ENCODE results near the gene NCK2. TPM values are rescaled to one million over a fixed set of nuclear protein-coding genes. Genes with fewer than 3 reads are reported as not detected.

The NCK2 gene
- total RNA-seq, 1 donor from 2014 or later = 31.0 TPM

DNA sequence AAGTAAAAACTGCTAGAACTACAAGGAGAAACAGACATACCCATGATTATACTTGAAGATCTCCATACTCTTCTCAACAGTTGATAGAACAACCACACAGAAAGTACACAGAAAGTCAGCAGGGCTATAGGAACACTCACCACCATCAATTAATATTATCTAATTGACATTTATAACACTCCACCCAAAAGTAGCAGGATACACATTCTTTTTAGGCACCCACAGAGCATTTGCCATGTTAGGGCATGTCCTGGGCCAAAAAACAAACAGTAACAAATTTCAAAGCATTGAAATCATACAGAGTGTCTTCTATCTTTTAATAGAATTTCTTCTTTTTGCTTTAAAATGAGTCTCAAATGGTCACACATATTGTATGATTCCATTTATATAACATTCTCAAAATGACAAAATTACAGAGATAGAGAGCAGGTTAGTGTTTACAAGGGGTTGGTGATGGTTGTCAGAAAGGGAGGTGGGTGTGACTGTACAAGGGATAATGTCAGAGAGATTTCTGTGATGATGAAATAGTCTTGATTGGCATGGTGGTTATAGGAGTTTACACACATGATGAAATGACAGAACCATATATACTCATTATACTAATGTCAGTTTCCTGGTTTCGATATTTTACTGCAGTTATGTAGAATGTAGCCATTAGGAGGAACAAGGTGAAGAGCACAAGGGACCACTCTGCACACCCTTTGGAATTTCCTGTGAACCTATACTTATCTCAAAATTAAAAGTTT is 82.8 kb downstream of the NCK2 start:
- intact Hi-C loops (cut with DNase I) = no loop called here
- no peak for ATAC-seq

DNA sequence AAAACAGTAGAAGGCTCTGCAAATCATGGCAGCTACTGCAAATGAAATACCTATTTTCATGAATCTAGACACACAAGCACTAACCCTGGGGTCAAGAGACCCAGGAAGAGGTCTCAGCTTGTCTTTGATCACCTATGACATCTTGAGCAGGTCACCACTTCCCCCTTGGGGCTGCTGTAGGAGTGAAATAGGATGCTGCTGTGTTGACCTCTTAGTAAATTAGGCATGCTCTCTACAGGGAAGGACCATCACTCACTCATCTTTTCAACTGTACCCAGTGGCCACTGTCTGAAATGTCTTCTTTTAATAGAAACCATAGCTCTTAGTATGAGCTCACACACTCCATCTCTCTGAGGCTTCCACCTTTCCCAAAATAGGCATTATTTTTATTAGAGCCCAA is 83.8 kb downstream of the NCK2 start:
- ATAC-seq = no peak
- no peak for DNase-seq (ENCODE audit: low spot score)
- intact Hi-C loops (cut with DNase I) = no loop called here

More for the DNA sequence above, 82.8 kb downstream of the NCK2 start:
- DNase-seq (ENCODE audit: low spot score) = no peak

DNA sequence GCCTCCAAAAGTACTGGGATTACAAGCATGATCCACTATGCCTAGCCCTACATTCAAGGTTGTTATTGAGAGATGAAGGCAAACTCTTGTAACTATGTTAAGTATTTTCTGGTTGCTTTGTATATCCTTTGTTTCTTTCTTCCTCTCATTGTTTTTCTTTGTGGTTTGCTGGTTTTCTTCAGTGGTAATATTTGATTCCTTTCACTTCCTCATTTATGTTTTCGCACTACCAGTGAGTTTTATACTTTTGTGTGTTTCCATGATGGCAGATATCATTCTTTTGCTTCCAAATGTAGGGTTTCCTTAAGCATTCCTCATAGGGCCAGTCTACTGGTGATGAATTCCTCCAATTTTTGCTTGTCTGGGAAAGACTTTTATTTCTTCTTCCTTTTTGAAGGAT is 90.2 kb downstream of the NCK2 start:
- intact Hi-C loops (cut with DNase I) = no loop called here
- DNase-seq (ENCODE audit: low spot score) = no peak
- ATAC-seq = no peak

DNA sequence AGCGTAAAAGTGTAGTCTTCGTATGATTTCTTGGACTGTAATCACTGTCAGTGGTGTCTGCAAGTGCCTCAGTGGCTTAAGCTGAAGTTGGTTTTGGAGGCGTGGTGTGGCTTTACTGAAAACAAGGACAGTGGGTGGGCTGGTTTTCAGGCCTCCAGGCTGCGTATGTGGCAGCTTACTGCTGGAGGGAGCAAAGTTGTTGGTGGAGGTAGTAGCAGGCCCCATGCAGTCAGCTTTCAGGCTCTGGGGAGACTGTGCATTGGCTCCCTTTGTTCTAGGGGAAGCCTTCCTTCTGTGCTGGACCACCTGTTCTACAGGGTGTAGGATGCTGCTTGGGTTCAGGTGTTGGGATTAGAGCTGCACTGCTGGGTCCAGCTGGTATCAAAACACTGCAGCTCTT is 91.6 kb downstream of the NCK2 start:
- ATAC-seq (no peak), DNase-seq (ENCODE audit: low spot score) (no peak)
- intact Hi-C loops (cut with DNase I) = no loop called here

DNA sequence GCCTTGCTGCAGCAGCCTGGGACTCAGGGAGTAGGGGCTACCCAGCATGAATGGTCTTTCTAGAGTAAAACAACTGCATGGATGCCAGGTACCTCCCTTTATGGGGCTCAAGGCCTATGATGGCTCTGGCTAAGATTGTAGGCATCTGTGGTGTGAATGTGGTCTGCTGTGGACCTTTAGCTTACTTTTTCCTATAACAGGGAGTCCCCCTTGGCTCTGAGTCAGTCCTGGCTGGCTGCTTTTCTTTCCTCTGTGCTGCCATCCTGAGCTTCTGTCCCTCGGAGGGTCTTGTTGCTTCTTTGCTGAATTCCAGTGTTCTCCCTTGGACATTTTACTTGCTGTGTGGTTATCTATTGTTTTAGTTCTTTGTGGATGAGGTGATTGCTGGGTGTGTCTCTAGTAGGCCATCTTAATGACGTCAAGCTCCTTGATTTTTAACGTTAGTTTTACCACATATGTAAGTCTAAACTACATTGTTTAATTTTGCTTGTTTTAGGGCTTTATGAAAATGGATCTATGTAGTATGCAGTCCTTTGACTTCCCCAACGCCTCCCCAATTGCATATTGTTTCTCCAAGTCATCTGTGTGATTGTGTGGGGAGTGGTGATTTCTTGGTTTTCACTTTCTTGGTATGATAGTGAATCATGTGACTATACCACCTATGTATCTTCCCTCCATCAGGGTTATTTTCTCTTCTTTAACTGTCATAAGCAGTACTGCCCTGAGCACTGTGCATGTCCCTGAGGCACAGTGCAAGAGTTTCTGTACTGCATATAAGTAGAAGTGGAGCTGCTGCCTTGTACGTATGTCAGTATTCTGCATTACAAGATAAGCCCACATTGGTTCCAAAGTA is 92.4 kb downstream of the NCK2 start:
- intact Hi-C loops (cut with DNase I) = no loop called here
- DNase-seq (ENCODE audit: low spot score) (no peak), ATAC-seq (no peak)

DNA sequence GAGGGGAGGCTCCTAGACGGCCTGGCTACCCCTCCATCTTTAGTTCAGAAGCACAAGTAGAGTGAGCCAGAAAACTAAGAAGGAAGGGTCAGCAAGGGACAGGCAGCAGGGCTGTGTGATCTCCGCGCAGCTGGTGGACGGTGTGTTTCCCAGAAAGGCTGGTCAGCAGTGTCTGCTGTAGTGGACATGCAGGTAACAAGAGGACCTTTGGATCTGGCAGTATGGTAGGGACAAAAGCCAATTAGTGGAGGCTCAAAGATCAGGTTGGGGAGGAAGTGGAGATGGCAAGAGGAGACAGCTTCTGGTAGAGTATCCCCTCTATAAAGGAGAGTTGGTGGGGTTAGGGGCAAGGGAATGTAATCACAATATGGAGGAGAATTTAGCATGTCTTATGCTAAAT is 95.1 kb downstream of the NCK2 start:
- intact Hi-C loops (cut with DNase I) = no loop called here
- ATAC-seq (no peak), DNase-seq (ENCODE audit: low spot score) (no peak)

DNA sequence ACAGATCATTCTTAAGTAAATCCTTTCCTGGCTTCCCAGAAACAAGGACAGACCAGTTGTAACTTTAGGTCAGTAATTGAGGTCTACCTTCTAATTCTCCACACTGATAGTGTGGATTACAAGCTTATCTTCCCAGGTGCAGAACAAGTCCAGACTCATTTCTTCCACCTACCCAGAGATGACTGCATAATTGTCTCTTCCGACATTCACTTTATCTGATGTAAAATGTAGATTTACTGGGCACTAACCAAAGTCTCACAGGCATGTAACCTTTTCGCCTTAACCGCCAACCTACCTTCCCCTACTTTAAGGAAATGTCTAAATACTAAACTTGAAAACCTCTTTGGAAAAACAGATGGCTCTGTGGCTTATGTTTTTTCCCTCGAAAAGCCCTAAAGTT is 96.2 kb downstream of the NCK2 start:
- DNase-seq (ENCODE audit: low spot score) = no peak
- intact Hi-C loops (cut with DNase I) = no loop called here
- no peak for ATAC-seq

DNA sequence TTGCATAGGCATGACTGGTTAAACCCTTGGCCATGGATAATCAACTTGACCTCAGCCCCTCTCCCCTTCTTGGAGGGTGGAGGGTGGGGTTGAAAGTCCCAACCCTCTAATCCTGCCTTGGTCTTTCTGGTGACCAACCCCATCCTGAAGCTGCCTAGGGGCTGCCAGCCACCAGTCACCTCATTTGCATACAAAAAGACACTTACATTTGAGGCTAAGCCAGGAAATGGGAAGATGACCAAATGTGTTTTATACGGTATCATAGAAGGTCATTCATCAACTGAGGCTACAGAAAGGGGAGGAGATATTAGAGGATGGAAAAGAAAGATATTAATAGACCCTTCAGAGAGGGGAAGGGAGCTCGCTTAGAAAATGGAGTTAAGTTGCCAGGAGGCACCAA is 96.8 kb downstream of the NCK2 start:
- intact Hi-C loops (cut with DNase I) = no loop called here
- ATAC-seq (no peak), DNase-seq (ENCODE audit: low spot score) (no peak)

DNA sequence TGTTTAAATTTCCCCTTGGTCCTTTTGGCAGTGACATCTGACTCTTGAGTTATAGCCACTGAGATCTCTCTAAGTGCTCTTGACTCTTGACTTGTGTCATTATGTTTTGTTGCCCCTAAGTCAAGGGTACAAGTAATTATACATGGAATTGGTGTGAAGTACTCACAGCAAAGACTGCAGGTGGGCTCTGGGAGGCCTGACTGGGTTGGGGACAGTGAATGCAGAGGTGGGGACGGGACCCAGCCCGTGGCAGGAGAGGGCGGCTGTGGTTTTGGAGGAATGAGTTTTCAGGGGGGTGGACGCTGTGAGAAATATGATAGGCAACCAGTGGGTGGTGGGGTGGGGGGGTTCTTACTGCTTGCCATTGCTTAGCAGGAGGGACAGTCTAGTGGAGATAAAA is 97.8 kb downstream of the NCK2 start:
- intact Hi-C loops (cut with DNase I) = no loop called here
- ATAC-seq (no peak), DNase-seq (ENCODE audit: low spot score) (no peak)

DNA sequence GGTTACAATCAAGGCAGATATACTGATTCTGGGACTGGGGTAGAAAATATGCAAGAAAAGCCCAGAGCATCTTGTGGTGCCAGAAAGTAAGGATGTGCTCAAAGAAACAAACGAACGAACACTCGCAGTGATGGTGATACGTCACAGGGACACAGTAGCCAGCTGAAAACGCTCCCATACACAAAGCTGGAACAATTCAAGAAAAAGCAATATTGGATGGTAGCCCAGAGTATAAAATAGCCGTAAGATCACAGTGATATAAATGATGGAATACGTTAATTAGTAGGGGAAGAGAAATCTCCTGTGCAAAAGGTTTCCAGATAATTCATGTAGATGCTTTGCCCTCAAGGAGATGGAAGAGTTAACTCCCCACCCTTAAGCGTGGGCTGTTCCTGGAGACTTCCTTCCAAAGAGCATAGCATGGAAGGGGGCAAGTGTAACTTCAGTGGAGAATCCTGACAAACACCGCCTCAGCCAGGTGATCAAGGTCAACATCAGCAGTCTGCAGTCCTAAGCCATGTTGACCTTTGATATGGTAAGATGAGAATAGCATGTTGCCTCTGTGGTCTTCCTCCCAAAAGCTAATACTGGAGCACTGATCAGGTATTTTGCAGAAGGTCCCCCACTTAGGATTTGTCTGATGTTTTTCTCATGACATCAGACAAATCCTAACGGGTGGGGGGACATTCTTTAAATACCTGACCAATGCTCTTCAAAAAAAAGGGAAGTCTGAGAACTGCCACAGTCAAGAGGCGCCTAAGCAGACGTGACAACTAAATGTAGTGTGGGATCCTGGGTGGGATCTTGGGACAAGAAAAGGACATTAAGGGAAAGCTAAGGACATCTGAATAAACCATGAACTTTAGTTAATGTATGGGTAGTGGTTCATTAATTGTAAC is 99.0 kb downstream of the NCK2 start:
- no peak for DNase-seq (ENCODE audit: low spot score)
- no peak for ATAC-seq
- intact Hi-C loops (cut with DNase I) = no loop called here

DNA sequence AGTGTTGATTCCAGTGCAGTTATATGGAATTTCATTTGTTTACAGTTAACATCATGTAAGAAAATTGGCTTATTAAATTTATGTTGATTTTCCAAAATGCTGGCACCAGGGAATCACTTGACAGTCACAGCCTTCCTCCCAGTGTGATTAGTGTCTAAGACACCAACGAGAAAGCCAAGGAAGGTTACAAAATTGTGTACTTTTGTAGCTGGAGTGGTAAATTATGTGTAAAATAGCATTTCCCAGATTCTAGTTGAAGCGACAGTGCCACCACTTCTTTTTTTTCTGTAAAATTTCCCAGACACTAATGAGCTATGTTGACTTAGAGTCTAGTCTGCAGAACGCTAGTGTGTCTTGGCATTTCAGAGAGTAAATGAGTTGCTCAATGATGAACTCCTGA is 101.3 kb downstream of the NCK2 start:
- intact Hi-C loops (cut with DNase I) = no loop called here
- no peak for DNase-seq (ENCODE audit: low spot score)
- ATAC-seq = no peak

DNA sequence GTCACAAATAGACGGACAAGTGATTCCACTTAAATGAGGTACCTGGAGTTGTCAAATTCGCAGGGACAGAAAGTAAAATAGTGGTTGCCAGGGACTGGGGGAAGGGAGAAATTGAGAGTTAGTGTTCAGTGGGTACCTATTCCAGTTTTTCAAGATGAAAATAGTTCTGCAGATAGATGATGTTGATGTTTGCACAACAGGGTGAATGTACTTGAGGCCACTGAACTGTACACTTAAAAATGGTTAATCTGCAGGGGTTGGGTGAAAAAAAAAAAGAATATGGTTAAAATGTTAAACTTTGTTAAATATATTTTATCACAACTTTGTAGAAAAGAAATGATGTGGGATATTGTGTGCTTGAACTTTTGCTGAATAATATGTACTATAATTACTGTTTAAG is 102.3 kb downstream of the NCK2 start:
- no peak for ATAC-seq
- intact Hi-C loops (cut with DNase I) = no loop called here

DNA sequence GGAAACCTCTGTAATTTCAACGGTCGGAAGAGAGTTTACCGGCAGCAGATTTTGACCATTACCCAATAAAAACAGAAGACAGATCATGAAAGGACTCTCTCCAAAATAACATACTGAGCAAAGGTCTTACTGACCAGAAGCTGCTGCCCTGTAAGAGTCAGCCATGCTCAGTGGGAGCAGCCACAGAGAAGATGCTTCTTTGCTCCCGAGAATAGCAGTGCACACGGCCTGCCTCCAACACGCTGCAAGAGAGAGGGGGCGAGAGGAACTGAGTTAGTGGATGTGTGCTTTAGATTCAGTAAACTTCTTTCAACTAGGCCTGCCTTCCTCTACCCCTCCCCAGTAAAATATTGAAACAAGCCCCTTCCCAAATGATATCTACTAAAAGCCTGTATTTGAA is 103.7 kb downstream of the NCK2 start:
- DNase-seq (ENCODE audit: low spot score) (no peak), ATAC-seq (peak; percentile 55)
- intact Hi-C loops (cut with DNase I) = no loop called here

More for the DNA sequence above, 102.3 kb downstream of the NCK2 start:
- DNase-seq (ENCODE audit: low spot score) = no peak

DNA sequence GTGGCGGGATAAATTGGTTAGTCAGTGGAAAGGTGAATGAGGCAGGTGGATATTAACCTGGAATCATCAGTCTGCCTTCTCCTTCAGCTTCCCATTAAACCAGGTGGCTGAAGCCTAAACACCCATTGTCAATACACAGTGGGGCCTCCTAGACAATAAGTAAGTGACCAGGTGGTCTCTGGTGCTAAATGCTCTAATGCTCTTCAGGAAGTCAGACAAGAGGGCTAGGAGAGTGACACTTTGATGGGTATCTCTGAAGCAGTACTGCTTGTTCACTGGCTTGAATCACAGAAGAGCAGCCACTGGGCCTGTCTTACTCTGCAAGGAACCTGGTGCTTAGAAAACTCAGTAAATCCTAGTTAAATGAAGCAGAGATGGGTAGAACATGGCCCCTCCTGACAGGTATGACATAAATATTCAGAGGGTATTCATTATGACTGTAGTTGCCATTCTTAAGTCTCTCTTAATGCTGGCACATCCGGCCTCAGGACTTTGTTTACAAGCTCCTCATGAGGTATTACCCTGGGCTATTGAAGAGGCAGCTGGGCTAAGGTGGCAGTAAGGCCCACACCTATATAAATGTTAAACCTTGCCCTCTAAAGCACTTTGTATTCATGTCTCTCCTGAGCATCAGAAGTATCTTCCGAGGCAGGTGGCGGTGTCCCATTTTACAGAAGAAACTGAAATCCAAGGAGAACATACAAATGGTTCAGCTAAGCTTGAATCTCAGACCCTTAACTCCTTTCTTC is 104.9 kb downstream of the NCK2 start:
- intact Hi-C loops (cut with DNase I) = no loop called here
- DNase-seq (ENCODE audit: low spot score) = no peak
- ATAC-seq = no peak

DNA sequence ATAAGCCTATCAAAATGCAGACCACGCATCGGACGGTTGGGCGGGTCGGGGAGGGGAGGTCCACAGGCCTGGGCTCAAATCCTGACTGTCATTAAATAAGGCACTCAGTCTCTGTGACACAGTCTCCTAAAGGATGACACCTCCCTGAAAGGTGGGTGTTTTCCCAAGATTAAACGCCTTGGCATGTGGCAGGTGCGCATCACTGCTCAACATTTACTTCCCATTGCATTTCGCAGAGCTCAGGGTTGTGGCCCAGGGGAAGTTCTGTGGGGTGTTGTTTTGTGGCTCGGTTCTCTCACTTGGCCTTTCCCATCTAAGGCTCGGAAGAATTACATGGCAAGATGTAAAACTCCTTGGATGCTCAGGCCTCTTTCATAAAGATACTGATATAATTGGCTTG is 107.4 kb downstream of the NCK2 start:
- ATAC-seq = no peak
- DNase-seq (ENCODE audit: low spot score) = no peak
- intact Hi-C loops (cut with DNase I) = no loop called here

DNA sequence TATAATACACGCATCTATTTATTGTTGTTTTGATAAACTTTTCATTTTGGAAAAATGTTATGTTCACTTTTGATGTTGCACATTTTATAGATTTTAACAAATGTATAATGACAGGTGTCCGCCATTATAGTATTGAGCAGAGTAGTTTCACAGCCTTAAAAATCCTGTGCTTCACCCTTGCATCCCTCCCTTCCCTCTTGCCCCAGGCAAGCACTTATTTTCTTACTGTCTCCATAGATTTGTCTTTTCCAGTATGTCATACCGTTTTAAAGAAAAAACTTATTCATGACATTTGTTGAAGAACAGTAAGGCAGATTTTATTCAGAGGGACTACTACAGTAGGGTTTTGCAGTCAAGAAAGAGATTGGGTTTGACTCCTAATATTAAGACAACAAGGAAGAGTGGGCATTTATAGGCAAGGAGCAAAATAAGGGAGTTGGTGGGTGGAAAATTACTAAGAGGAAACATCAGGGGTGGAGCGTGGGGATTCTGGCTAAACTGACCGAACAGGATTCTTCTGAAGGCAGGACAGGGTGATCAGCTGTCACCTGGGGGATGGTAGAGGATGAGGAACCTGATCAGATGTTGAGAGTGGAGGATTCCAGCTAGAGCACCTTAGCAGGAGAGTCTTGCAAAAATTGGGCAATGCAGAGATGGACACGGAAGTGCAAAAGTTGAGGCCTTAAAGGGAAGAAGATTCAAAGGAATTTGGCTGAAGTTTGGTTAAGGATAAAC is 108.8 kb downstream of the NCK2 start:
- no peak for DNase-seq (ENCODE audit: low spot score)
- no peak for ATAC-seq
- intact Hi-C loops (cut with DNase I) = no loop called here

DNA sequence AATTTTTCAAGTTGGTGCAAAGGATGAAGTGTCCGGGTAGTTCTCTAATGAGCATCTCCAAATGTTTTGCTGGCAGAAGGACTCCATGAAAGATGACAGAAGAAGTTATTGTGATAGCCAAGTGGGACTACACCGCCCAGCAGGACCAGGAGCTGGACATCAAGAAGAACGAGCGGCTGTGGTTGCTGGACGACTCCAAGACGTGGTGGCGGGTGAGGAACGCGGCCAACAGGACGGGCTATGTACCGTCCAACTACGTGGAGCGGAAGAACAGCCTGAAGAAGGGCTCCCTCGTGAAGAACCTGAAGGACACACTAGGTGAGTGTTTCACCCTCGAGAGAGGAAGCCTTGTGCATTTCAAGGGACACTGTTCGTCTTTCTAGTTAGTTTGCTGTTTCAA is 110.3 kb downstream of the NCK2 start:
- no peak for ATAC-seq
- intact Hi-C loops (cut with DNase I) = no loop called here
- DNase-seq (ENCODE audit: low spot score) = no peak

DNA sequence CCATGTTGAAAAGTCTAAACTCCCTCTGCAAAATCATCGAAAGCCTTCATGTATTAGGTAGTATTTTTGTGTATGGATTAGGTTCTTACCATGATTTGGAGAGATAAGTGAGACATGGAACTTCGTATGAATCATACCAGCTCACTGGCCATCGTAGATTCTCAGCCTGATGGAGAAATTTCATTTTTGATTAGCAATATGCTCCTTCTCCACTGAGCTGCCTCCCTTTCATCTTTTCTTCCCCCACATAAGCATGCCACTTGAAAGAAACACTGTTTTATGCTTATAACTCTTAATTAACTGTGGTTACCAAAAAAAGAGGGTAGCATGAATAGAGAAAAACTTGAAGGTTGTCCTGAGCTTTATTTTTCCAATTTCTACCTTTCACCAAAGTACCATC is 111.9 kb downstream of the NCK2 start:
- no peak for DNase-seq (ENCODE audit: low spot score)
- no peak for ATAC-seq
- intact Hi-C loops (cut with DNase I) = no loop called here

Data from sciatic nerve (tissue), 2 donors.